Activated T-cell treated with anti-CD3 and anti-CD28 coated beads for 48 hours (primary cell): ENCODE measurements around the gene CFAP299.
A peak's percentile ranks its signal among the peaks of the same experiment; 100 is the strongest.

Experiments used
- DNase-seq: peaks from one replicate; pipeline ENCODE4 v3.0.0-alpha.2; 2020; ENCODE audit warnings: low read depth

The CFAP299 gene

DNA sequence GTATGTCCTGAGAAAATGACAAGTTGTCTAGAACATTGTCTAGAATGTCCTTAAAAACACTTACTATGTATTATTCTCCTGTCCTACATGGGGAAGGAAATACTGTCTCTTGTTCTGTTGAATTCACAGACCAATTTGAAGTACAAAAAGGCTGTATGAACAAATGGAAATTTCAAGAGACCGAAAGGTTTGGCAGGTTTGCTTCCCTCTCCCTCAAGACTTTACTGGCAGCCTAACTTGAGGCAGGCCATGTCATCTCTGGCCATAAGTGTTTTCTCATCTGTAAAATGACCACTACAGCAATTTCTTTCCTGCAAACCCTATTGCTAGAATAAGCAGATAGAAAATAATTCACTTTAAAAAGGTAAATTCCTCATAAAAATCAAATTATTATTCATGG is 503.8 kb downstream of the CFAP299 start:
- DNase-seq = no peak

DNA sequence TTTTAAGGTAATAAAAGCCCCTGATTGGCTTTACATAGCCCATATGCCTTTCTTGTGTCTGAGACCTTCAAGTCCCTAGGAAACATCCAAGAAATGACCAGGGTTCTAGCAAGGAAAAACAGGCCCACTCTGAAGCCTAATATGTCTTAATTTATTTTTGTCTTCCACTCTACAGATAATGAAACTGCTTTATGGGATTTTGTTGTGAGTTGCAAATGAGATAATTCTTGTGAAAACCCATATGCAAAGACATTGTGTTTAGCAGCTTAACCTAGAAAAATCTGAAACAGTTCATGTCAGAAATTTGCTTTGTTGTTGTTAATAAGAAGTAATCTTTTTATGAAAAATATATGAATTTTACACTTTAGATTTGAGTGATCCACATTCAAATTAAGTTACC is 504.3 kb downstream of the CFAP299 start:
- DNase-seq = no peak

DNA sequence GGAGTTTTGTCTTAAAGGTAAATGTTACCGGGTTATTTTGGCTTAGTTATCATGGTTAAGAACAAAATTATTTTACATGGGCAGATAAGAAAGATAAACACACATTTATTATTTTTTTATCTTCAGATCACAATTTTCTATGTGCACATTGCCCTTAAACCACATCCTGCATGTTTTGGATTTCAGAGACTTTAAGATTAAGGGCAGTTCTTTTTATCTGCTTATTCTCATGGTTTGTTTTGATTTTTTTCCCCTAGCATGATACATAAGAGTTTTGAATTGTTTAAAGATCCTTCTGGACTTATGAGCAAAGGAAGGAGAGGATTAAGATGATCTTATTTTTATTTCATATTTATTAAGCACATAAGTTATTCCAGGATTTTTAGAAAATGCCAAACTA is 504.9 kb downstream of the CFAP299 start:
- no peak for DNase-seq

DNA sequence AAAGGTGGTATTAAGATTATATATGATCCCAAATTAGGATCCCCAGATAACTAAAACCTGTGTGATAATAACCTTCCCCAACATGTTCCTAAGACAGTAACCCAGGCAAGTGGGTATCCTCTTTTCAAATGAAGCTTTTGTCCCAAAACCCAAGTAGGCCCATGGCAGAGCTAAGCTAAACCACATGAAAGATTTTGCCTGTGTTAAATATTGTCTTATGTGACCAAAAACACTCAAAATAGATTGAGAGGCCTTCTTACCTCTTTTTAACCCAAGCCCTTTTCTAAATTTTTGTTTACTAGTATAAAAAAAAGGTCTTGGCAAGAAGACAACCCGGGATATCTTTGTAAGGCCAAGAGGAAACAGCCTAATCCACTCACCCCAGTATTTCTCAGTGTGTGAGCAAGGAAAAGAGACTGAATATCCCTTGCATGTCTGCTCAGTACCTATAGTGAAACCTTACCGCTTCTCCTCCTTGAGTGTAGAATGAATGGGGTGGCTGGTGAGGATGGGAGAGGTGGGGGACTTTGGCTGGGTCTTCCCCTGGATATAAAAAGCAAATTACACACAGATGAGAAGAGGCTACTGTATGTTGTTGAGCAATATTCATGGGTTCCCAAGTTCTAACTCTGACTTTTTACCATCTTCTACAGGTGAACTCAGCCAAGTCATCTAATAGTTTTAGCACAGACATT is 506.2 kb downstream of the CFAP299 start:
- no peak for DNase-seq

DNA sequence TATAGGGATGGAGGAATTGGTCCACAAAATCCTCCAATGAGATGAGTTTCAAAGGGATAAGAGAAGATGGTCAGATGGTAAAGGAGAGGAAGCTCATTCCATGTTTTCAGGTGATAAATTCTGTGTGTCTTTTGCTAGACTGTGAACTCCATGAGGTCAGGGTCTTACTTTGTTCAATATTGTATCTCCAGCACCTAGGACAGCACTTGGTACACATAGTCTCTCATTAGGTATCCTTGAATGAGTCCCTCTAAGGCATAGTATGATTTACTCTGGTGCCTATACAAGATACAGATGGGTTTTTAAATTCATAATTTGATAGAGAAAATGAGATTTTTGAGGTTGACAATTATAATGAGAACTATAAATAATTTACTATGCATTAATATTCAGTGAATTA is 510.7 kb downstream of the CFAP299 start:
- DNase-seq = no peak

DNA sequence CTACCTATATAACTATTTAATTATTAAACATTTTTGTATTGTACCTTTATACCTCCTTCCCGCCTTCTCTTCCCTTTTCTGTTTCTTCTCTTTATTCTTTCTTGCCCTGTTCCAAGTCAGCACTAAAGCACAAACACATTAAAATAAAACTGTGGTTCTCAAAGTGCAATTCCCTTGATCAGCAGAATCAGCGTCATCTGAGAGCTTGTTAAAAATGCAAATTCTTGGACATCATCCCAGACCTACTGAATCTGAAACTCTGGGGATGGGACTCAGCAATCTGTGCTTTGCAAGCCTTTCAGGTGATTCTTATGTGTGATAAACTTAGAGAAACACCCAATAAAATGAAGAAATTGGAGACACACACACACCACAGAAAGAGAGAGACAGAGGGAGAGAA is 516.5 kb downstream of the CFAP299 start:
- no peak for DNase-seq

DNA sequence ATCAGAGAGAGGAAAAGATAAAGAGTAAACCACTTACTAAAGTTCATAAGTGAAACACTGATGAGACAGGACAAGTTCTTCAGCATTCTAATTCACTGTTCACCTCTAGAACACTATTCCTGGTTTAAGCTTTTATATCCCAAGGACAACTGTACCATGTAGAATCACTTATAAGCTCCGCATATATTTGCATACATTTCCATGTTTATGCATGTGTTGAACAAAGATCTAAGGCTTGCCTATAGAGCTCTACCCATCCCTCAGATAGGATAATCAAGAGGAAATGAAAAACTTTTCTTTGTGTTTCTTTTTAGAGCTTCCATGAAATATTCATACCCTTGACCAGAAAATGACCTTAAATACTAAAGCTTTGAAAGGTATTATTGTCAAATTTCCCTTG is 538.0 kb downstream of the CFAP299 start:
- no peak for DNase-seq

DNA sequence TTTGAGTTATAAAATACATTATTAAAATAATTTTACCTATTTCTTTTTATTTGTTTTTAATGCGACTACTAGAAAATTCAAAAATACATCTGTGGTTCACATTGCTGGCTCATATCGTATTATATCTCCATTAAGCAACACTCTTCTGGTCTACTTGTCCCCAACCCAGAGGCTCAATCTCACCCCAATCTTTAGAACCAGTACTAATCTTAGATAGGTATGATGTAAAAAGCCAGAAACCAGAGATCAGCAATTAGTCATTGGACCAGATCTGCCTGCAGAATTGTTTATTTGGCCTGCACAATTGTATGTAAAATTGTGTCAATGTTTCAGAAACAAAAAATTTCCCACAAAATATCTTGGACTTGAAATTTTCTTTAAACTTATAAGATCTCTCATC is 539.4 kb downstream of the CFAP299 start:
- no peak for DNase-seq

DNA sequence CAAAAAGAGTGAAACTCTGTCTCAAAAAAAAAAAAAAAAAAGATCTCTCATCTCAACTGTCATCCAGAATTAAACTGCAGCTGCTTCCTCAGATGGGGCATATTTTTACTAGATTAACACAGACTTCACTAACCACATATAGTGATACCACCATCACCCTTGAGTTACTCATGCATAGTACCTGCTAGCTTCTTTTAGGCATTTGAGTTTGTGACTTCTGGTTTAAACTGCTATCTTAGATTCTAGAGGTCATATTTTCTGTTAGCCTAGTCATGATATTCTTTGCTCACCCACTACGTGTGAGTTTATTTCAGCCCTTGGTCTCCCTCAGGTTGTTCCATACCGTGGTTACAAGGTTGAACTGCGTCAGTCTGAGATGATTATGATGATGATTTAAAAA is 540.1 kb downstream of the CFAP299 start:
- no peak for DNase-seq

DNA sequence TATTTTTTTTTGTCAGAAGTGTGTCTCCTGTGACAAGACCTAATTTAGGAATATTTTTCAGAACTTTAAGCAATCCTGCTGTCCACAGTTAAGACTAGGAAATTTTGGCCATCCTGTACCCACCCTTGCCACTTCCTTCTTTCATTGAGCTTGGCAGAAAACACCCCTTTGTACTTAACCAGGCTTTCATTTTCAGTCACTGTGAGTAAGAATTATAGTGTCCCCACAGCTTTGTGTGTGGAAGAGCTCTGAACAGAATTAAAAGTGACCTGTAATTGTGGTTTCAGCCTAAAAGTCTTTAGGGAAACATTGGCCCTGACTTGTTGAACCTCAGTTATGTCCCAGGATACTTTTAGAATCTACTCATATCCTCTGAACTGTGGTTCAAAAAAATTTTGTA is 541.3 kb downstream of the CFAP299 start:
- no peak for DNase-seq

DNA sequence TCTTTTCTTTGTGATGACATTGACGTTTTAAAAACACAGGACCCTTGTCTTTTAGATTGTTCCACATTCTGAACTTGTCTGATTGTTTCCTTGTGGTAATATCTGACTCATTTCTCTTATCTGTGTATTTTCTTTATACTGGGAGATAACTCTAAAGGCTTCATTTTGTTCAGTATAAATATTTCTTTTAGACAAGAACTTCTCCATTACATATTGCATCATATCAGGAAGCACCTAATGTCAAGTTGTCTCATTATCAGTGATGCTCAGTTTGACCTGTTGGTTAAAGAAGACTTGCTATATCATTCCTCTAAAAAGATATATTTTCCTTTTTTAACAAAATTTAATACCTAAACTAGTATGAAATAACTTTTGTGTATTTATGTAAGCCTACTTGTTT is 542.7 kb downstream of the CFAP299 start:
- DNase-seq = no peak

DNA sequence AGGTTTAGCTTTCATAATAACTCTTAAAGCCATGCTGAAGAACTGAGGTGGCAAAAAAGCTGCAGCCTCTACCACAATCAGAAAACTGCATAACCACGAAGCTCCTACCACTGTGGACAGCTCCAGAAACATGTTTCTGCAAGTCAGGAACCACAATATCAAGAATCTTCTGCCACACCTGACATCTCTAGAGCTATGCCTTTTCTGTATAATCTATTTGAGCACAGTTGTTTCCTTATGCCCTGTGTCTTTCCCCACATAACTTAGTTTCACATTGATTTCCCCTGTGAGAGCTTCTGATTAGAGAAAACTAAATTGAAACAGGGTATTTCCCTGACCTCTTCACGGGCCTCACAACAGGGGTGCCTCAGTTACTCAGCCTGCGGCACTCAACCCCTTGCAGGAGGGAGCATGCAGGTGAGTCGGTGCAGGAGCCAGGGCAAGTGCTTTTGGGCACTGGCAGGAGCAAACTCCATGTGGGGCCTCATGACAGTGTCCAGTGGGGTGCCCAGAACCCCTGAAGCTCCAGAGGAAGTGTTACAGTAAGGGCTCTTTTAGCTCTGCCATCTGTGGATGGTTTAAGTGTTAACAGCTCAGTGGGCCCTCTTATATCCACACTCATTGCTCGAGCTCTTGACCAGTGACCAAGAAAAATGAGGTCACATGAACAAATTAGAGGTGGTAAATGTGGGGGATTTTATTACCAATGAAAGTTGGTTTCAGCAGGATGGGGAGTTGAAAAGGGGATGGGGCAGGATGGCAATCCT is 562.2 kb downstream of the CFAP299 start:
- DNase-seq = no peak

DNA sequence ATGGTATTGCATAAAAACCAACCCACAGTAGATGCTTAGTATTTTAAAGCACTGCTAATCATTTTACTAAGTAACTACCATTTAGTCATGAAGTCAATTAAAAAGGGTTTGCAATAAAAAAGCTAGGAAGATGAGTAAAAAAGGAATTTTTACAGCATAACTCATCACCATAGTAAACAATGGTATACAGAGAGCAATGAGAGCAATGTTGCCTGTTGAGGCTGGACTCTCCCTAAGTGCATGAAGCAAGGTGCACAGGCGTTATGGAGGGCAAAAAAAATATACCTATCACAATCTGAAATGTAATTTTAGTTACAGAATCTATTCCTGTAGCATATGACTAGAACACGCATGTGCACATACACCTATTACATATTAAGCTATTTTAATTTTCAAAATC is 565.4 kb downstream of the CFAP299 start:
- DNase-seq = no peak

DNA sequence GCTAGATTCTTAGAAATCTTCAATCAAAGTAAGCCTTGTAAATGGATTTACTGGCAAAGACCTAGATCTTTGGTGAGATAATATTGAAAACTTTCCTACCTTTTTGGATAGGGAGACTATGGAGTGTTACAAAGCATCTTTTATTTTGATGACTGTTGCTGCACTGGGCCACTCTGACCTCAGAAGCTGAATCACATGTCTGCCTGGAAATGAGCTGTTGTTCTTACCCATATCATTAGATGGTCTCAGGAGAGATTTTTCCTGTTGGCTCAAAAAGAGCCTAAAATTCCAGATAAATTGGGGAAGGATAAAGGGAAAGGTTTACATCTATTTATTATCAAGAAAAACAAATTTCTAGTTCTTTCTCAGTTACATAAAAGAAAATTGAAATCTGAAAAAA is 567.5 kb downstream of the CFAP299 start:
- no peak for DNase-seq

DNA sequence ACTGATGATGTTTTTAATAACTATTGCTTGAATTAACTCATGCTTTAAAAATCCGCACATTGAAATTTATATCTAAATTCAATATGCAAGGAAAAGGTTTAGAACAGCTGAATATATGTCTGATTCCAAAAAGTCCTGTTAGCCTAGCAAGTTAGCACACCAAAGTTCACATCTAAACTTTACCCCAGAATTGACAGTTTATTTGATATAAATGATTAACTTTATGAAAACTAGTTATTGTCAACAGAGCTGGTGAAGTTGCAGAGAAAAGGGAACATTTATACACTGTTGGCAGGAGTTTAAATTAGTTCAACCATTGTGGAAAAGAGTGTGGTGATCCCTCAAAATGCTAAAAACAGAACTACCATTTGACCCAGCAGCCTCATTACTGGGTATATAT is 574.4 kb downstream of the CFAP299 start:
- DNase-seq = no peak

DNA sequence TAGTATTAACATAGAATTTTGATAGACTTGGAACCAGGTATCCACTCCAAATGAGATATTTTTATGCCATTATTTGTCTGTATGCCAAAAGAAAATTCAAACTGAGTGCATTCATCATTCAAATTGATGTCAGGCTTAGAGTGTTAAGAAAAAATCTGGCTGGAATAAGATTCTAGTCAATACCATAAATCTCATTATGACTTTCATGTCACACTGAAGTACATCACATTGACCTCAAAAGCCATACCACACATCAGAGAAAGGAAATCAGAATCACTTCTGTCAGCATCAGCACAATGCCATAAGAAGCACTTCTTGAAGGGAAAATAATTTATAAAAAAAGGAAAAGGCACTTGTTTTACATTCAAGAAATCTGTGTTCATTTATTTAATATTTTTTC is 575.9 kb downstream of the CFAP299 start:
- DNase-seq = no peak

DNA sequence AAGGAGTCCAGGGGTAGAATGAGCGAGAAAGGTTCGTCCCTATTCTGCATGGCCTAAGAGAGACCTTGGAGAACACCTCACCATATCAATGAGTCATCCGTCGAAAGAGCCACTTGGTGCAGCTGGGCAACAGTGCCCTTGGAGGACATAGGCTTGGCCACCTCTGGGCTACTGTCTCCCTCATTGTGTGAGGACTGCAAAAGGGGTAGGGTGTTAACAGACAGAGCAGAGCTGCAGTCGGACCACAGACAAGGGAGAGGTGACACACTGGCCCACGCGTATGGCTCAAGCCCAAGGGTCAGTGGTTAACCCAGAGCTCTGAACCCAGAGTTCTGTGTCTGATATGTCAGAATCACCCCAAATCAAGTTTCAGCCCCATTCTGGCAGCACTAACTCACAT is 576.8 kb downstream of the CFAP299 start:
- no peak for DNase-seq

DNA sequence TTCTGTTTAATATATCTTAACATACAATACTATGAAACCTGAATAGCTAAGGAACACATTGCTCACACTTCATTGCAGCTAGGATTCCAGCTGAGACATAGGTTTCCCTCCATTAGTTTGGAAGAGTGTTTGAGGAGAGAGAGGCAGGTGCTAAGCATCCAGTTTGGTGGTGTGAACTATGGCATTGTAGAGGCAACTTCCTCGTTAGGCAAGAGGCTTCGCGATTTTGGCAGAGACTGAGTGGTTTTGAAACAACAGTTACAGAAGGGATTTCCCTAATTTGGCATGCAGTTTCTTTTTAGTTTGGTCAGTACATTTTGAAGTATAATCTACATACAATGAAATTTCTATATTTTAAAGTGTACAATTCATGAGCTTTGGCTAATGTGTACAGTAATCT is 577.9 kb downstream of the CFAP299 start:
- peak; percentile 1 for DNase-seq

DNA sequence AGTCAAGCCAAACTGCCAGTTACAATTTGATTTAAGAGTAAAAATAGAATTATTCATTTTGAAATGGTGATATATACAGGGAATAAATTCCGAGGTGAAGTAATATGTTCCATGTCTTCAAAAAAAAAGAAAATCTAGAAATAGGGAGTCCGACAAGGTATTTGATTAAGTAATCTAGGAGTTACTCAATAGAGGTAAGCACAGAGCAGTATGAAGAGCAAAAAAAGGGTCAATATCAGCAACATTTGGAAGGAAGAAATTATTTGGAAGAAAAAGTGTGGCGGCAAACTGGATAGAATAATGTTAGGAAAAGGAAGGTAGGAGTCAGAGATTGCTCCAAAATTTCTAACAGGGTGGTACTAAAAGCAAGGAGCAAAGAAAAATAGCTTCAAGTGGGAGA is 581.2 kb downstream of the CFAP299 start:
- DNase-seq = no peak

DNA sequence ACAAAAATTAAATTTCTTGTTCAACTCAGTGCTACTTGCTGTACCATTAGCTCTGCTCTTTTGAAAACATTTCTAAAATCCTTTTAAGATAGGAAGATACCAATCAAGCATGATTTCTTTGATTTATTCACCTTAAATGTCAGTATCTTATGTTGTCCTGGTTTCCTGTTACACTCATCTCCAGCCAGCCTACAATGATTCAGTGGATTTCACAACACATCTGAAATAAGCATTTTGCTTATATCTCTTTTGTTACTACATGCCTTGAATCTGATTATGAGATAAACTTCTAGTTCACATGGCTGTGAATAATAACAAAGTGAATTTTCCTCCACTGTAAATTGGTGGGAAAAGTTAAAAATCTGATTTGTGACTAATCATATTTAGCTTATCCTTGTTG is 582.5 kb downstream of the CFAP299 start:
- DNase-seq = no peak

DNA sequence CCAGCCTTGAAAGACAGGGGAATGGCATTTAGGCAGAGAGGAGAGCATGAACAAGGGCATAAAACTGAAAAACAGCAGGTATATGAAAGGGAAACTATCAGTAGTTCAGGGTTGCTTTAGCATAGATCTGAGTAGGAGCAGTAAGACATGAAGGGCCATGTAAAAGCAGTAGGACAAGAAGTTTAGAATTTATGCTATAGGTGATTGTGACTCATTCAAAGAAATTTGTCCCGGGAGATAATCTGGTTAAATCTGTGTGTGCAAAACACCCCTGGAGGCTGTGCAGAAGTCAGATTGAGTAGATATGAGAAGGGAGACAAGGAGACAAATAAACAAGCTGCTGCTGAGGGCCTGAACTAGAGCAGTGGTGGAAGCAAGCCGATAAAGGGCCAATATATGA is 585.9 kb downstream of the CFAP299 start:
- no peak for DNase-seq

DNA sequence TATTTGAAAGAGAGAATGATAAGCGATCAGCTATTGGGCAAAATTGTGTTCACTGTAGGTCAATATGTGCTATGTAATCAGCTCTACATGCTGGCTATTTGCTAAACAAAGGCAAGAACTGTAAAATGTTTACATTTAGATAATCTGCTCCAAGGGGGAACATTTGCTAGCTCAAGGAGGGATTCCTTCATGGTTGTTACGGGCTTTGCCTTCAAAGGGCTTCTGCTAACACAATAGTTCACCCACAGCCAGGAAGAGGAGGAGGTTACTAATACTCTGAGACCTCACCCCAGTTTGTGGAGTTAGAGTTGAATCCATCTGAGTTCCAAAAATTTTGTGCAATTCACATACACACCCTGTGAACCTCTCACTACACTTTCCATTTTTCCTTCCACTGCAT is 587.4 kb downstream of the CFAP299 start:
- no peak for DNase-seq

DNA sequence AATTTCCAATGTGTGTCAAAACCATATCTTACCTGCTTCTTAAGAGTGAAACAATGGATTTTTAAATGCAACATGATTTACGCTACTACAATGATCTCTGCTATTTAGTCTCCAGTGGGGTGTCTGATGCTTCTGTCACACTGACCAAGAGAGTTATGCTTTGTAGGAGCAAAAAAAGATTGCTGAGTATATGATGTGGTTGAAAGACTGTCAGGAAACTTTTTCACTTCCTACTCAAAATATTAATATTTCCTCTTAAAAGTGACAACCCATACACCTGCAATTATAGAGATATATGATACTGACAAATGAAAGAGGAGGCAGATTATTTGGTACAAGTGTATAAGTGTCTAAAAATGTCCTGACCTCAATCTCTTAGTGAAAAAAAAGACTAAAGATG is 589.8 kb downstream of the CFAP299 start:
- DNase-seq = no peak

DNA sequence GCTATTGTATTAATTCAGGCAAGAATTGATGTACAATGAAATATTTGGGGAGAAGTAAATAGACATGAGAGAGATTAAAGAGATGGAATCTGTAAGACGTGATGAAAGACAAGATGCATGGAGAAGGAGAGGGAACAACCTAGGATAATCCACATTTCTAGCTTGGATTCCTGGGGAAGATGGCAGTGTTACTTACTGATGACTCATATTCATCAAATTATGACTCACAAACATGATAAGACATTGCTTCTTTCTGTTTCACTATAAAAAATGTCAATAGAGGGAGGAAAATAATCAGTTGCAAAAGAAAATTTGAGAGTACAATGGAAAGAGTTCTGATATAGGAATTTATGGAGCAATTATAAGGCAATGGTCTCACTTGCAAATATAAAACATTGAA is 590.9 kb downstream of the CFAP299 start:
- no peak for DNase-seq
